ENCODE data around the gene RTN4R.

The RTN4R gene

GRCh38 chr22:20226760-20227350 is 41.3 kb downstream of the RTN4R start:
- DNase-seq = no peak

- no peak for DNase-seq
These were observed 41.9 kb downstream of the RTN4R start for GRCh38 chr22:20226077-20226716.

GRCh38 chr22:20225693-20225966 is 42.5 kb downstream of the RTN4R start:
- DNase-seq = no peak

GRCh38 chr22:20224917-20225692 is 43.0 kb downstream of the RTN4R start:
- no peak for DNase-seq

- DNase-seq = no peak
These were observed 43.9 kb downstream of the RTN4R start for GRCh38 chr22:20224256-20224626.

- no peak for DNase-seq
These were observed 44.5 kb downstream of the RTN4R start for GRCh38 chr22:20223421-20224255.

- DNase-seq = no peak
These were observed 45.2 kb downstream of the RTN4R start for GRCh38 chr22:20222764-20223420.

GRCh38 chr22:20221421-20222340 is 46.4 kb downstream of the RTN4R start:
- no peak for DNase-seq

- DNase-seq = no peak
These were observed 47.5 kb downstream of the RTN4R start for GRCh38 chr22:20220629-20221026.

GRCh38 chr22:20219667-20220628 is 48.2 kb downstream of the RTN4R start:
- DNase-seq = no peak

- no peak for DNase-seq
These were observed 49.1 kb downstream of the RTN4R start for GRCh38 chr22:20218987-20219386.

- DNase-seq = no peak
These were observed 49.7 kb downstream of the RTN4R start for GRCh38 chr22:20218326-20218872.

GRCh38 chr22:20217563-20217962 is 50.6 kb downstream of the RTN4R start:
- no peak for DNase-seq

GRCh38 chr22:20216863-20217499 is 51.1 kb downstream of the RTN4R start:
- no peak for DNase-seq

GRCh38 chr22:20215742-20216141 is 52.4 kb downstream of the RTN4R start:
- DNase-seq = no peak

- no peak for DNase-seq
These were observed 53.3 kb downstream of the RTN4R start for GRCh38 chr22:20214853-20215252.

GRCh38 chr22:20213833-20214708 is 54.0 kb downstream of the RTN4R start:
- DNase-seq = no peak

GRCh38 chr22:20212754-20213699 is 55.1 kb downstream of the RTN4R start:
- DNase-seq = no peak

Measured in MV-4-11 (cell line).